HG03060 (cell line): ENCODE data around the gene CDH13.

Experiments
- ATAC-seq: cut with Tn5 transposase; IDR thresholded peaks from one replicate; pipeline ENCODE4 v1.9.1; 2021; ENCODE audit warnings: low read depth, moderate number of reproducible peaks; ENCODE audit not compliant: unreplicated experiment

CDH13 gene

DNA sequence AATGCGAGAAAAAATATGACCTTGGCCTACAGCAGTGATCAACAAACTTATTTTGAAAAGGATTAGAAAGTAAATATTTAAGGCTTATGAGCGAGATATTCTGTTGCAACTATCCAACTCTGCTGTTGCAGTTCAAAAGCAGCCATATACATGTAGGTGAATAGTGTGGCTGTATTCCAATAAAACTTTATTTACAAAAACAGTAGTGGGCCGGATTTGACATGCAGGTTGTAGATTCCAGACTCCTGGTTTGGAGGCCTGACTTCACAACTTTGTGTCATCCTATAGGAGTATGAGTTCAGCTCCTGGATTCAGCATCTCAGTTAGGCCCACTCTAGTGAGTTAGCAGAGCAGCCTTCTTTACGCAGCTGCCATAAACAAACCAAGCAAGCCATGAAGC is 386.3 kb downstream of the CDH13 start:
- no peak for ATAC-seq

DNA sequence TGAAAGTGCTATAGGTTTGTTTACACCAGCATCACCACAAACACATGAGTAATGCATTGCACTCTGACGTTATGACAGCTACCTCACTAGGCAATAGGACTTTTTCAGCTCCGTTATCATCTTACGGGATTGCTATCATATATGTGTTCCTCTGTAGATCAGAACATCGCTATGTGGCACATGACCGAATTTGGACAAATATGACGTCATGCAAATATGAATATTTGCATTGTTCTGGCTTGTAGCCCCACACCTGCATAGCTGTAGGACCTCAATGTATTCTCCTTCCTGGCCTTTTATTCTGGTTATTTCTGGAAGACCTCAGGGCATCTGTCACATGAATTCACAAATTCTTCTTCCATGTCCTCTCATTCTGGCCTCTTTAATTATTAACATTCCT is 393.2 kb downstream of the CDH13 start:
- ATAC-seq: no peak

DNA sequence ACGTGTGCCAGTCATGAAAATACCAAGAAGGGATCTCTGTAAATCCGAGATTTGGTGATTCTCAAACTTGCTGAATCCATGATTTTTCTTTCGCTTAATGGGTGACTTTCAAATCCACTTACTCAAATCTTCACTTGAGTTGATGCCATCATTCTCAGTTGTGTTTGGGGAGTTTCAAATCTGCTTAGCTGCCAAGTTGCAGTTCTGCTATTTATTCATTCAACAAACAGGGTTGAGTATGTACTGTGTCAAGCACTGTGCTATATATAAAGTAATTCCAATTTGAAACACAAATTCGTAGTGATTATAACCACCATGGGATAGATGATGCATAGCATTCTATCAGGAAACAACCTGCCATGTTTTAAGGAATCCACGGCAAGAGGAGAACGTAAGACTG is 394.3 kb downstream of the CDH13 start:
- ATAC-seq: no peak

- no peak for ATAC-seq
These were observed 395.0 kb downstream of the CDH13 start for GRCh38 chr16:83021746-83022145.

- ATAC-seq: no peak
These were observed 396.2 kb downstream of the CDH13 start for GRCh38 chr16:83023011-83023410.

DNA sequence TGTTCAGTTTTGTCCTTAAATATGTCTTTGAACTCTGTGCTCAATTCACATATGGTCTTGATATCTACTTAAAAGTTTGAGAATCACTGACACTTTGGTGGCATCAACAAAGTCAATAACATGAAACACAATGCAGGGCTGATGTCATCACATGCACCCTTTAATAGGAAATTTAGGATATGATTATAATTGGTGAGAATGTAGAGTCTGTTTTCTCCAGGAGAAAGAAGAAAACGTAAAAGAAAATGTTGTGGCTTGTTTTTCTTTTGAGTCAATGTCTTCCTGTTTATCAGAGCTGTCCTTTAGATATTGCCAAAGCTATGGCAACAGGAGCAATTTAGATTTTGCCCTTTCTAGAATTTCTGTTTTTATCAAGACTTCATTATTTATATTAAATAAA is 396.9 kb downstream of the CDH13 start:
- no peak for ATAC-seq

GRCh38 chr16:83027973-83028372 is 401.2 kb downstream of the CDH13 start:
- ATAC-seq: no peak

GRCh38 chr16:83029467-83029866 is 402.7 kb downstream of the CDH13 start:
- no peak for ATAC-seq

GRCh38 chr16:83031524-83031923 is 404.8 kb downstream of the CDH13 start:
- ATAC-seq: no peak

- ATAC-seq: no peak
These were observed 410.3 kb downstream of the CDH13 start for GRCh38 chr16:83037102-83037501.

- ATAC-seq: no peak
These were observed 411.1 kb downstream of the CDH13 start for GRCh38 chr16:83037884-83038283.

DNA sequence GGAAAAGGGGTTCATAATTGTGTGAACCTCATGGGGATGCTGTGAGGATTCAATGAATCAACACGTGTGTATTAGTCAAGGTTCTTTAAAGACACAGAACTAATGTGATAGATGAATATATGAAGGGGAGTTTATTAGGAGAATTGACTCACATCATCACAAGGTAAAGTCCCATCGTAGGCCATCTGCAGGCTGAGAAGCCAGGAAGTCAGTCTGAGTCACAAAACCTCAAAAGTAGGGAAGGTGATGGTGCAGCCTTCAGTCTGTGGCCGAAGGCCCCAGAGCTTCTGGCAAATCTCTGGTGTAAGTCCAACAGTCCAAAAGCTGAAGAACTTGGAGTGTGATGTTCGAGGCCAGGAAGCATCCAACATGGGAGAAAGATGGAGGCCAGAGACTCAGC is 413.4 kb downstream of the CDH13 start:
- no peak for ATAC-seq

DNA sequence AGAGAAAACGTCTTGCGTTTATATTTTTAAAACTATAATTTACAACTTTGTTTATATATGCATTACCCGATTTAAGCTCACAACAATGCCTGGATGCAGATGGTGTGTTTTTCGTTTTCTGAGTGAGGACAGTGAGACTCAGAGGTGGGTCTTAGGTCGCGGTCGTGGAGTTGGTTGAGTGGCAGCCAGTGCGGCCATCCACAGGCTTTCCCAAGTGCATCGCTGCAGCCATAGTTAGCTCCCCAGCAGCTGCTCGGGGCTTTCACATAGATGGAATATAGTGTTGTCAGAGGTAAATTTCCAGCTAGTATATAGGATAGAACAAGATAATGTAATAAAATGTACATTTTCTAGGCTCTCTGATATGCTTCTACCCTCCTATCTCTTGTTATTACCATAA is 417.8 kb downstream of the CDH13 start:
- no peak for ATAC-seq

DNA sequence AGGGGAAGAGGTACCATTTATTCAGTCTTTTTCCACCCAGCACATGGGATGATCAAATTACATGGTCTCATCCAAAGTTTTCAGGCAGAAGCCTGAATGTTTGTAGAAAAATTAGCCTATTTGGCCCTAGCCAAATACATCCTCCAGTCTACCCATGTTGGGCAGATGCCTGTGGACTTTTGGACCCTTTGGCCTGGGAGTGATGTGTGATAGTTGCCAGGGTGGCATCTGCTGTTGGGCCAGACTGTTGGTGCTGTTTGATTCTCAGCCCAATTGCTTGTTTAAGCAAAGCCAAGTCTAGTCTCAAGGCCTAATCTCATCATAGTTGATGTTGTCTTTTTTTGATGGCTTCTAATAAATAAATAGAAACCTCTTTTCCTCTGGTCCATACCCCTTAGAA is 419.0 kb downstream of the CDH13 start:
- no peak for ATAC-seq

DNA sequence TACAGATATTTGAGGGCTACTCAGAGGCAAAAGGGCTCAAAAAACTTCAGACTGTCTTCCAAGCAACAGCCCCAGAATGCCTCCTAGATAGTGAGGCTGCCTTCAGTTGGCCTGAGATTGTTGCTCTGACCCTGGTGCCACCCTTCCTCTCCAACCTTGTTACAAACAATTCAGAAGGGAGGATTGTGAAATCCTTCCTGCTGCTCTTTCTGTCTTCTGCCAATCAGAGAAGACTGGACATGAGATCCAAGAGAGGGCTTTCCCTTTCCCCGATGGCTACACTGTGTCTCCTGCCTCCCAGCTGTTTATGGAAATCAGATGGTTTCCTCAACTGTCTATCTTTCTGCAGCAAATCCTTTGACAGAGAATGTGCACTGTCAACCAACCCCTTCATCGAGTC is 419.9 kb downstream of the CDH13 start:
- ATAC-seq: no peak

DNA sequence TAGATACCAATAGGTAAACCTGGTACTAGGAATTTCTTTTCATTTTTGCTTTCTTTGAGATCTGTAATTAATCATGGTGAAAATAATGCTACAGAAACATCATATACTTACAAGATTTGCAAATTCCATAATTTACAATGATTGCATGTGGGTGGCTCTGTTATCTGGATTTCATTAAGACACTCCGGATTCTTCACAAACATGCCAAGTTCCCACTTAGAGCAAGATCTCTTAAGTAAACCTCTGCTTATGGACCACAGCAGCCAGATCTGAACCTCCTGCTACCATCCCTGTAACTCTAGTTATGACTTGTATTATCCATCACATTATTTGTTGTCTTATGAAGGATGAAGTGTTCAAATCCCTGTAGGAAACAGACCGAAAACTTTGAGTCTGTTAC is 424.7 kb downstream of the CDH13 start:
- ATAC-seq: no peak

- no peak for ATAC-seq
These were observed 427.5 kb downstream of the CDH13 start for GRCh38 chr16:83054283-83054682.

GRCh38 chr16:83058376-83058775 is 431.6 kb downstream of the CDH13 start:
- no peak for ATAC-seq

DNA sequence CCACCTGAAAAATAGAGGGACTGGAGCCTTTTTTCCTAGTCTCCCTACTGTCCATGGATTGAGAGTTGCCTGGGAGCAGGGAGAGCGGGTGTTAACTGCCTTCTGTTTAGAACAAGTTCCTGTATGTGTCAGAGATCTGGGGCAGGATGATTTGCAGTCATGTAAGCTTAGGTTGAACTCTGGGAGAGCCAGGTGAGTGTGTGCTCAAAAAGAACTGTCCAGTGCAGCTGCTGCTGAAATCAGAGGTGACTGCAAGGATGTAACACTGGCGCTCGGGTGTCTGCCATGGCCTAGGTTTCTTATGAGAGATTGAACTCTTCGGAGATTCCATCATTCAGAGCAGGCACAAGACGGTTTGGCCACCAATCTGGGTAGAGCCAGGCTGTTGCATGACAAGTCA is 432.5 kb downstream of the CDH13 start:
- ATAC-seq: no peak

DNA sequence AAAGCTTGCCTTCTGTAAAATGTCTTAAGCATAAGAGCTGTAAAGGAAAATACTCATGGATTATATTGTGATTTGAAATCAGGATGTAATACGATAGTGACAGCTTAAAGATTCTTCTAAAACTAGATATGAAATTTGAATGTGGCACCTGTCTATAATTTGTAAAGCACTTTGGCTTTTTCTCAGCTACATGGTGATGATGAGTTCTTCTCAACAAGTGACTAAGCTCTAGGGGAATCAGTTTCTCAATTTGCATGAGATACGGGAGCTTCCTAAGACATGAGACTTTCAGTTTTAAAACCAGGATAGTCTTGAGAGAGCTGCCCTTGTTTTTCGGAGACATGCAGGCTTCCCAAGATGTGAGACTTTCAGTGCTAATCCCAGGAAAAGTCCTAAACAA is 439.2 kb downstream of the CDH13 start:
- no peak for ATAC-seq

DNA sequence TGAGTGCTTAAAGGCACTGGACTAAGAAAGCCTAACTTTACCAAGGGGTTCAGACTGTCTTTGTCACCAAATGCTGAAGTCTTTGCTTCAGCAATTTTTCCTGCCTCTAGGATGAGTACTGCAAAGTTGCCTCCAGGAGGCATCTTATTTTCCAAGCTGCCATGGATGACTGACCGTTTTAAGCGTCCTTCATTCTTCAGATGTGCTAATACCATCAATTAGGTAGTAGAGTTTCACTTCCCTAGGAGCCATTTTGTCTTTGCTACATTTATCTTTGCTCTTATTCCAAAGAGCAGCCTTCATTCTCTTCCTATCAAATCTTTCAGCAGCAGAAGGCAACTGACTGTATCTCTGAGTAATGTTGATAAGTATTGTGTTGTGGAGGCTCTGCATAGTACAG is 440.1 kb downstream of the CDH13 start:
- ATAC-seq: no peak

DNA sequence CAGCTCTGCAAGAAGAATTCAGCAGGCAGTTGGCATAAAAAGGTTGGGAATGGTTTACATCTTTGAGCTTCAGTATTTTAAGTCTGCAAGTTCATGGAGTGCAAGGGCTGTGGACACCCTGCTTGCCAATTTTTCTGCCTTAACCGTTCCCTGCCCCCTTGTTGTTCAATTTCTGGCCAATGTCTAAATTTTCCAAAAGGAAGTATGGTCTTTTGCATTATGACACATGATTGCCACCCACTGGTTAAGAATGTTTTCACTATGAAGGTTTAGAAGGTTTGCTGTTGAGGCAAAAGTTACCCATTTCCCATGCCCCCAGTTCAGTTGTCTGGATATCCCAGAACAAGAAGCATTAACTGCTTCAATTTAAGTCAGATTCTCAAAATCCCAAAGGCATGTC is 441.9 kb downstream of the CDH13 start:
- no peak for ATAC-seq

- no peak for ATAC-seq
These were observed 443.8 kb downstream of the CDH13 start for GRCh38 chr16:83070416-83071209.
